HCT116 (cell line): Measurements from ENCODE around the gene SBF1. TPM values are rescaled to one million over a fixed set of nuclear protein-coding genes. Genes with fewer than 3 reads are reported as not detected.

Experiments used
- ATAC-seq: fragments of 200-7000 bp; cut with Tn5 transposase; 2 replicates; pipeline ENCODE4 v1.9.1; 2020; ENCODE audit warnings: mild to moderate bottlenecking, moderate library complexity
- BruUV-seq: library from RNA; stranded (reverse); fragments of 400-500 nt; replicated peaks from 2 replicates; lab custom pipeline; 2021; lab: Mats Ljungman, UMichigan
- CTCF ChIA-PET: fragments of 300-600 bp; sonication (Branson Sonifier 250); formaldehyde crosslinking; loops from one replicate; lab custom pipeline; 2021; ENCODE audit warnings: antibody characterized with exemption; lab: Charles Lee
- POLR2A ChIA-PET: fragments of 300-600, 350-600 bp; sonication (Branson Sonifier 250); formaldehyde crosslinking; loops from one replicate; lab custom pipeline; 2021; ENCODE audit warnings: antibody characterized with exemption; lab: Charles Lee
- RAD21 ChIA-PET, 2 experiments: fragments of 300-600 bp; sonication (Branson Sonifier 250); formaldehyde crosslinking; loops; one replicate each; lab custom pipeline; 2023; ENCODE audit warnings: low total read pairs in 2 of 2; ENCODE audit not compliant: uncharacterized antibody in 2 of 2, unreplicated experiment in 2 of 2, low non-redundant PET in 1 of 2; lab: Charles Lee
- DNase-seq: peaks from one replicate; pipeline ENCODE4 v3.0.0-alpha.2; 2010; ENCODE audit warnings: low read depth, low spot score
- H2AFZ ChIP-seq: fragments of 200-600 bp; shearing (Covaris generic), sonication (generic); 2 replicates; pipeline ENCODE4 v1.6.1; 2017; ENCODE audit warnings: low read depth, mixed run types, mixed read lengths, antibody characterized with exemption, low read length; ENCODE audit not compliant: poor library complexity, severe bottlenecking
- H3K27ac ChIP-seq: 2 replicates; pipeline ENCODE4 v1.5.1; 2012; ENCODE audit warnings: low read depth, low read length
- H3K27me3 ChIP-seq: fragments of 200-600 bp; sonication (generic); 2 replicates; pipeline ENCODE4 v1.6.1; 2016; ENCODE audit warnings: mixed run types, low read length, mixed read lengths; ENCODE audit not compliant: insufficient read depth
- H3K36me3 ChIP-seq, 2 experiments: fragments of 200-500 bp in 1 of 2; fragments of 200-600 bp in 1 of 2; sonication (Bioruptor generic) in 1 of 2; sonication (generic) in 1 of 2; 2 replicates each; pipeline versions ENCODE4 v1.5.1 to v1.6.1; 2014 to 2016; ENCODE audit warnings: low read length in 2 of 2, inconsistent platforms in 1 of 2, mixed read lengths in 1 of 2, mixed run types in 1 of 2; ENCODE audit not compliant: insufficient read depth in 2 of 2, control insufficient read depth in 1 of 2
- H3K4me1 ChIP-seq, 2 experiments: fragments of 200-600 bp in 1 of 2; sonication (generic) in 1 of 2; 2 replicates each; pipeline versions ENCODE4 v1.5.1 to v1.6.1; 2012 to 2017; ENCODE audit warnings: low read length in 2 of 2, inconsistent platforms in 1 of 2, mild to moderate bottlenecking in 1 of 2, mixed read lengths in 1 of 2, mixed run types in 1 of 2, moderate library complexity in 1 of 2; ENCODE audit not compliant: insufficient read depth in 2 of 2, control insufficient read depth in 1 of 2
- H3K4me2 ChIP-seq: fragments of 200-600 bp; sonication (generic); 2 replicates; pipeline ENCODE4 v1.6.1; 2017; ENCODE audit warnings: mixed run types, low read length, mixed read lengths
- H3K4me3 ChIP-seq, 2 experiments: fragments of 200-600 bp in 1 of 2; sonication (generic) in 1 of 2; replicated peaks in 1 of 2; 2 replicates each; pipeline ENCODE4 v1.5.1; 2011 to 2016; ENCODE audit warnings: low read length in 2 of 2, control low read depth in 1 of 2, low read depth in 1 of 2, mild to moderate bottlenecking in 1 of 2, mixed read lengths in 1 of 2, mixed run types in 1 of 2
- H3K79me2 ChIP-seq: fragments of 200-600 bp; sonication (generic); 2 replicates; pipeline ENCODE4 v1.6.1; 2017; ENCODE audit warnings: mild to moderate bottlenecking, mixed run types, low read length, moderate library complexity, mixed read lengths; ENCODE audit not compliant: insufficient read depth
- H3K9ac ChIP-seq: fragments of 200-600 bp; sonication (generic); 2 replicates; pipeline ENCODE4 v1.6.1; 2016; ENCODE audit warnings: low read length, mixed read lengths
- H3K9me2 ChIP-seq: fragments of 200-600 bp; sonication (generic), shearing (Covaris generic); 2 replicates; pipeline ENCODE4 v1.6.1; 2017; ENCODE audit warnings: mixed run types, mild to moderate bottlenecking, moderate library complexity; ENCODE audit not compliant: insufficient read depth
- H3K9me3 ChIP-seq, 2 experiments: fragments of 200-500 bp in 1 of 2; fragments of 200-600 bp in 1 of 2; sonication (Bioruptor generic) in 1 of 2; sonication (generic) in 1 of 2; 2 replicates each; pipeline ENCODE4 v1.6.1; 2014 to 2017; ENCODE audit warnings: low read length in 2 of 2, mixed read lengths in 2 of 2, inconsistent platforms in 1 of 2, low read depth in 1 of 2, mild to moderate bottlenecking in 1 of 2, mixed run types in 1 of 2, moderate library complexity in 1 of 2; ENCODE audit not compliant: control insufficient read depth in 1 of 2, insufficient read depth in 1 of 2
- H4K20me1 ChIP-seq: fragments of 200-600 bp; sonication (generic), shearing (Covaris generic); 2 replicates; pipeline ENCODE4 v1.6.1; 2017; ENCODE audit warnings: mixed run types, mild to moderate bottlenecking, moderate library complexity; ENCODE audit not compliant: insufficient read depth
- CTCF ChIP-seq, 3 experiments: fragments of 200-600 bp in 1 of 3; sonication (generic) in 1 of 3; IDR thresholded peaks in 2 of 3; conservative IDR thresholded peaks in 1 of 3; 2 replicates each; pipeline ENCODE4 v1.5.1; 2012 to 2017; ENCODE audit warnings: low read depth in 2 of 3, low read length in 2 of 3, antibody characterized with exemption in 1 of 3, borderline replicate concordance in 1 of 3, control low read depth in 1 of 3, mild to moderate bottlenecking in 1 of 3, mixed read lengths in 1 of 3, mixed run types in 1 of 3, moderate library complexity in 1 of 3; ENCODE audit not compliant: insufficient read depth in 1 of 3
- EGR1 ChIP-seq: IDR thresholded peaks from 2 replicates; pipeline ENCODE4 v1.6.1; 2012; ENCODE audit warnings: low read depth
- ELF1 ChIP-seq: IDR thresholded peaks from 2 replicates; pipeline ENCODE4 v1.6.1; 2012; ENCODE audit warnings: low read depth, borderline replicate concordance
- EZH2 ChIP-seq: fragments of 200-600 bp; sonication (generic); IDR thresholded peaks from 2 replicates; pipeline ENCODE4 v1.6.1; 2017; ENCODE audit warnings: antibody characterized with exemption, mixed run types
- FOSL1 ChIP-seq: IDR thresholded peaks from 2 replicates; pipeline ENCODE4 v1.6.1; 2012; ENCODE audit warnings: low read depth
- POLR2A ChIP-seq: IDR thresholded peaks from 2 replicates; pipeline ENCODE4 v1.7.0; 2011; ENCODE audit warnings: borderline replicate concordance; ENCODE audit not compliant: insufficient read depth, insufficient read length; ENCODE audit errors: extremely low read depth
- RAD21 ChIP-seq: IDR thresholded peaks from 2 replicates; pipeline ENCODE4 v1.6.1; 2012; ENCODE audit warnings: low read depth, mild to moderate bottlenecking
- SIN3A ChIP-seq: IDR thresholded peaks from 2 replicates; pipeline ENCODE4 v1.6.1; 2012; ENCODE audit warnings: low read depth
- SRF ChIP-seq: IDR thresholded peaks from 2 replicates; pipeline ENCODE4 v1.6.1; 2012; ENCODE audit warnings: low read depth
- TCF7L2 ChIP-seq: IDR thresholded peaks from 2 replicates; pipeline ENCODE4 v1.7.0; 2011; ENCODE audit warnings: borderline replicate concordance, inconsistent platforms; ENCODE audit not compliant: insufficient read depth, insufficient read length; ENCODE audit errors: extremely low read depth
- YY1 ChIP-seq: IDR thresholded peaks from 2 replicates; pipeline ENCODE4 v1.6.1; 2011; ENCODE audit warnings: low read length, low read depth, moderate library complexity, mild to moderate bottlenecking; ENCODE audit not compliant: insufficient replicate concordance; ENCODE audit errors: extremely low read depth
- ZBTB33 ChIP-seq: IDR thresholded peaks from 2 replicates; pipeline ENCODE4 v1.6.1; 2011; ENCODE audit warnings: mild to moderate bottlenecking, low read length, moderate library complexity; ENCODE audit not compliant: insufficient replicate concordance; ENCODE audit errors: extremely low read depth
- ZFX ChIP-seq: fragments of 450-650 bp; IDR thresholded peaks from 2 replicates; pipeline ENCODE4 v1.6.1; 2017
- ZNF274 ChIP-seq: fragments of 200-500 bp; sonication (Bioruptor generic); IDR thresholded peaks from 2 replicates; pipeline ENCODE4 v1.6.1; 2014; ENCODE audit warnings: mild to moderate bottlenecking, low read depth, low read length, inconsistent platforms
- intact Hi-C: fragments of 100-400 bp; cut with micrococcal nuclease; formaldehyde crosslinking; loops from 2 replicates; pipeline ENCODE4 v1.10.0; 2022
- total RNA-seq: library from RNA; stranded (reverse); gene quantifications from one replicate; pipeline ENCODE4 v1.2.1, GENCODE V29; 2021; ENCODE audit not compliant: unreplicated experiment
- TF ChIP-seq, protein P1 (sequence below): IDR thresholded peaks from 2 replicates; pipeline ENCODE4 v1.6.1; 2012
- TF ChIP-seq, protein P2 (sequence below): IDR thresholded peaks from 2 replicates; pipeline ENCODE4 v1.6.1; 2012

Gene SBF1
- total RNA-seq, 1 experiment from 2014 or later = 91.1 TPM

DNA sequence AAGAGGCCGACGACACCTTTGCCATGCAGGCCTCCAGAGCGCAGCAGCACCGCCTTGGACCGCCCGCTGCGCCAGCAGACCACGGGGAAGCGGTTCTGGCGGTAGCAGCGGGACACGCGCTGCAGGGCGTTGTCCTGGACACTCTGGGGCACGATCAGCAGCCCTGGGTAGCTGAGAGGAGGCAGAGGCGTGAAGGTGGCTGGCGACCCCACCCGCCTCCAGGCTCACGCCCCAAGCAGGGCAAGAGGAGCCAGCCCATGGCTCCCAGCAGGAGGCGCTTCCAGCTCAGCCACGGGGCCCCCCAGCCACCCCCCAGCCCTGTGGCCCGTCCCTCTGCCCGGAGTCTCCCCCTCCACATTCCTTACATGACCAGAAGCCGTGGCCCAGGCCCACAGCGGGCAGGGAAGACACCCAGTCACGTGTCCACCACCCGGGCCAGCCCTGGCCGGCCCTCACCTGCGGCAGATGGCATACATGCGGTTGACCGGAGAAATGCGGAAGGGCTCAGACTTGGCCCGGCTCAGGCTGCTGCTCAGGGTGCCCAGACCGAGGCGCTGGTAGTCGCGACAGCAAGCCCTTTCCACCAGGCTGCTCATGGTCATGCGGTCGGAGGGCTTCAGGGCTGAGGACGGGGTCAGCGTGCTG lies 15.2 kb downstream of the SBF1 start:
- POLR2A ChIA-PET = no interaction called here

GRCh38 chr22:50459016-50459415 lies 15.8 kb downstream of the SBF1 start:
- H2AFZ ChIP-seq = no peak overlapping the region
- ChIA-PET CTCF (no interaction called here), RAD21 (no interaction called here), POLR2A (no interaction called here)
- H3K36me3 ChIP-seq = peaks cover 19 to 28% of the 10 kb centered on the region in 2 experiments; a peak in 3 of 4 replicates
- no peak overlapping the region for H3K4me3 ChIP-seq
- H3K9me3 ChIP-seq = no peaks in the 10 kb centered on the region
- intact Hi-C loops = no loop called here
- no peak overlapping the region for H3K9ac ChIP-seq
- no peaks in the 10 kb centered on the region for H4K20me1 ChIP-seq
- H3K4me1 ChIP-seq = no peaks in the 10 kb centered on the region
- TF ChIP-seq YY1 (no peak), FOSL1 (no peak), SIN3A (no peak), CTCF (IDR thresholded peaks at IDR 0.05 in 2 of 3, conservative IDR thresholded peaks at IDR 0.05 in 1 of 3; ENCODE audit: borderline replicate concordance in 1 of 3, insufficient read depth in 1 of 3, low read depth in 2 of 3, low read length in 2 of 3) (no peak), ZBTB33 (no peak)
- TF ChIP-seq, protein P1, sequence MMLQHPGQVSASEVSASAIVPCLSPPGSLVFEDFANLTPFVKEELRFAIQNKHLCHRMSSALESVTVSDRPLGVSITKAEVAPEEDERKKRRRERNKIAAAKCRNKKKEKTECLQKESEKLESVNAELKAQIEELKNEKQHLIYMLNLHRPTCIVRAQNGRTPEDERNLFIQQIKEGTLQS = no peak
- BruUV-seq = no TSS peak
- no peak for DNase-seq
- H3K79me2 ChIP-seq = no peaks in the 10 kb centered on the region
- no peak overlapping the region for H3K27ac ChIP-seq
- no peak for ATAC-seq
- H3K27me3 ChIP-seq = no peaks in the 10 kb centered on the region
- no peak overlapping the region for H3K4me2 ChIP-seq
- no peaks in the 10 kb centered on the region for H3K9me2 ChIP-seq

More for the DNA sequence above, 15.2 kb downstream of the SBF1 start:
- H3K27ac ChIP-seq = no peak overlapping the region
- no peak for ATAC-seq
- TSS peak; percentile 31 for BruUV-seq
- no peak overlapping the region for H2AFZ ChIP-seq
- no peaks in the 10 kb centered on the region for H3K27me3 ChIP-seq
- H3K79me2 ChIP-seq = no peaks in the 10 kb centered on the region
- H3K9ac ChIP-seq = no peak overlapping the region
- H4K20me1 ChIP-seq = no peaks in the 10 kb centered on the region
- H3K4me3 ChIP-seq = no peak overlapping the region
- RAD21 ChIA-PET = no interaction called here
- CTCF ChIA-PET = no interaction called here
- no peaks in the 10 kb centered on the region for H3K4me1 ChIP-seq
- peaks cover 19 to 31% of the 10 kb centered on the region in 2 experiments; a peak in 3 of 4 replicates for H3K36me3 ChIP-seq
- DNase-seq = no peak
- no peaks in the 10 kb centered on the region for H3K9me2 ChIP-seq
- TF ChIP-seq SIN3A (no peak), FOSL1 (no peak), ELF1 (no peak), EGR1 (no peak), RAD21 (no peak), SRF (no peak), ZNF274 (no peak), EZH2 (no peak), TCF7L2 (no peak), YY1 (no peak), POLR2A (no peak), ZFX (no peak)
- TF ChIP-seq, protein P2, sequence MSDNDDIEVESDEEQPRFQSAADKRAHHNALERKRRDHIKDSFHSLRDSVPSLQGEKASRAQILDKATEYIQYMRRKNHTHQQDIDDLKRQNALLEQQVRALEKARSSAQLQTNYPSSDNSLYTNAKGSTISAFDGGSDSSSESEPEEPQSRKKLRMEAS = no peak
- H3K9me3 ChIP-seq = no peaks in the 10 kb centered on the region
- intact Hi-C loops = no loop called here
- H3K4me2 ChIP-seq = no peak overlapping the region
